Fibroblast of skin of scalp (primary cell): ENCODE data around the gene PNPLA2.

Experiments used
- DNase-seq: peaks from one replicate; pipeline ENCODE4 v3.0.0-alpha.2; 2013

PNPLA2 gene

GRCh38 chr11:819943-820649 is 1.4 kb downstream of the PNPLA2 start:
- DNase-seq = peak; percentile 47

GRCh38 chr11:820655-821511 is 2.2 kb downstream of the PNPLA2 start:
- peak; percentile 45 for DNase-seq

GRCh38 chr11:821512-822371 is 3.0 kb downstream of the PNPLA2 start:
- no peak for DNase-seq

GRCh38 chr11:823441-824291 is 5.0 kb downstream of the PNPLA2 start:
- DNase-seq = no peak

GRCh38 chr11:824292-824880 is 5.7 kb downstream of the PNPLA2 start:
- DNase-seq = no peak

GRCh38 chr11:824942-825341 is 6.2 kb downstream of the PNPLA2 start:
- no peak for DNase-seq

- no peak for DNase-seq
These were observed 6.9 kb downstream of the PNPLA2 start for GRCh38 chr11:825366-826226.

GRCh38 chr11:826227-826621 is 7.5 kb downstream of the PNPLA2 start:
- DNase-seq = no peak

- DNase-seq = no peak
These were observed 8.1 kb downstream of the PNPLA2 start for GRCh38 chr11:826836-827145.

- no peak for DNase-seq
These were observed 8.6 kb downstream of the PNPLA2 start for GRCh38 chr11:827146-827896.

GRCh38 chr11:827897-828192 is 9.1 kb downstream of the PNPLA2 start, which contains the start of gene CRACR2B:
CRACR2B (plus strand) TSS chr11:827919; CDS start chr11:828608, 689 bp downstream.
- DNase-seq = no peak

GRCh38 chr11:828506-829175 is 9.9 kb downstream of the PNPLA2 start:
- no peak for DNase-seq

GRCh38 chr11:829176-829846 is 10.6 kb downstream of the PNPLA2 start:
- DNase-seq = peak; percentile 29

GRCh38 chr11:829847-830294 is 11.2 kb downstream of the PNPLA2 start:
- no peak for DNase-seq

- DNase-seq = peak; percentile 53
These were observed 11.8 kb downstream of the PNPLA2 start for GRCh38 chr11:830295-831117.

GRCh38 chr11:831118-831864 is 12.6 kb downstream of the PNPLA2 start:
- DNase-seq = peak; percentile 53

GRCh38 chr11:831961-832528 is 13.3 kb downstream of the PNPLA2 start:
- DNase-seq = no peak
